ENCODE data around the gene PCGF3. TPM values are rescaled to one million over a fixed set of nuclear protein-coding genes. Genes with fewer than 3 reads are reported as not detected.

PCGF3 gene
- total RNA-seq, 1 donor from 2014 or later = 23.0 TPM

GRCh38 chr4:712093-712492 lies 6.5 kb downstream of the PCGF3 start:
- no peak overlapping the region for H3K27ac ChIP-seq (ENCODE audit: low read depth, low read length)
- peaks cover 8 to 19% (median 15%) of the 10 kb centered on the region in 3 donors for H3K4me1 ChIP-seq (ENCODE audit: control insufficient read depth in 3 of 3, insufficient read depth in 3 of 3, low read length in 3 of 3)
- H3K36me3 ChIP-seq (ENCODE audit: control insufficient read depth in 3 of 3, insufficient read depth in 3 of 3, low read length in 3 of 3) = peaks cover 0 to 8% (median 4%) of the 10 kb centered on the region in 3 donors
- H3K9me3 ChIP-seq (ENCODE audit: control insufficient read depth in 3 of 3, low read length in 3 of 3) = no peaks in the 10 kb centered on the region
- no peak overlapping the region for H3K9ac ChIP-seq (ENCODE audit: low read depth in 1 of 3, low read length in 3 of 3)
- no peaks in the 10 kb centered on the region for H3K27me3 ChIP-seq (ENCODE audit: control insufficient read depth in 3 of 3, insufficient read depth in 3 of 3, low read length in 3 of 3)
- H3K4me3 ChIP-seq (ENCODE audit: low read length in 3 of 3) = no peak overlapping the region

- H3K36me3 ChIP-seq (ENCODE audit: control insufficient read depth in 3 of 3, insufficient read depth in 3 of 3, low read length in 3 of 3) = peaks cover 0 to 8% (median 4%) of the 10 kb centered on the region in 3 donors
- no peak overlapping the region for H3K27ac ChIP-seq (ENCODE audit: low read depth, low read length)
- no peaks in the 10 kb centered on the region for H3K9me3 ChIP-seq (ENCODE audit: control insufficient read depth in 3 of 3, low read length in 3 of 3)
- no peak overlapping the region for H3K9ac ChIP-seq (ENCODE audit: low read depth in 1 of 3, low read length in 3 of 3)
- H3K4me3 ChIP-seq (ENCODE audit: low read length in 3 of 3) = no peak overlapping the region
- H3K27me3 ChIP-seq (ENCODE audit: control insufficient read depth in 3 of 3, insufficient read depth in 3 of 3, low read length in 3 of 3) = no peaks in the 10 kb centered on the region
- peaks cover 5 to 14% (median 11%) of the 10 kb centered on the region in 3 donors for H3K4me1 ChIP-seq (ENCODE audit: control insufficient read depth in 3 of 3, insufficient read depth in 3 of 3, low read length in 3 of 3)
Observed at GRCh38 chr4:712916-713632, 7.4 kb downstream of the PCGF3 start.

- H3K27ac ChIP-seq (ENCODE audit: low read depth, low read length) = no peak overlapping the region
- H3K4me1 ChIP-seq (ENCODE audit: control insufficient read depth in 3 of 3, insufficient read depth in 3 of 3, low read length in 3 of 3) = peaks cover 0 to 4% (median 2%) of the 10 kb centered on the region in 3 donors
- H3K36me3 ChIP-seq (ENCODE audit: control insufficient read depth in 3 of 3, insufficient read depth in 3 of 3, low read length in 3 of 3) = peaks cover 0 to 8% (median 4%) of the 10 kb centered on the region in 3 donors
- no peak overlapping the region for H3K4me3 ChIP-seq (ENCODE audit: low read length in 3 of 3)
- H3K9me3 ChIP-seq (ENCODE audit: control insufficient read depth in 3 of 3, low read length in 3 of 3) = no peaks in the 10 kb centered on the region
- no peak overlapping the region for H3K9ac ChIP-seq (ENCODE audit: low read depth in 1 of 3, low read length in 3 of 3)
- no peaks in the 10 kb centered on the region for H3K27me3 ChIP-seq (ENCODE audit: control insufficient read depth in 3 of 3, insufficient read depth in 3 of 3, low read length in 3 of 3)
Observed at GRCh38 chr4:714087-714486, 8.5 kb downstream of the PCGF3 start.

GRCh38 chr4:717601-718320 lies 12.1 kb downstream of the PCGF3 start:
- Histone ChIP-seq H3K27me3 (ENCODE audit: control insufficient read depth in 3 of 3, insufficient read depth in 3 of 3, low read length in 3 of 3) (no peaks in the 10 kb centered on the region), H3K9ac (ENCODE audit: low read depth in 1 of 3, low read length in 3 of 3) (no peak overlapping the region), H3K27ac (ENCODE audit: low read depth, low read length) (no peak overlapping the region), H3K36me3 (ENCODE audit: control insufficient read depth in 3 of 3, insufficient read depth in 3 of 3, low read length in 3 of 3) (peaks cover 0 to 2% (median 2%) of the 10 kb centered on the region in 3 donors), H3K4me3 (ENCODE audit: low read length in 3 of 3) (no peak overlapping the region), H3K4me1 (ENCODE audit: control insufficient read depth in 3 of 3, insufficient read depth in 3 of 3, low read length in 3 of 3) (peaks cover 0 to 7% (median 3%) of the 10 kb centered on the region in 3 donors), H3K9me3 (ENCODE audit: control insufficient read depth in 3 of 3, low read length in 3 of 3) (no peaks in the 10 kb centered on the region)

GRCh38 chr4:718460-718859 lies 12.8 kb downstream of the PCGF3 start:
- Histone ChIP-seq H3K27me3 (ENCODE audit: control insufficient read depth in 3 of 3, insufficient read depth in 3 of 3, low read length in 3 of 3) (no peaks in the 10 kb centered on the region), H3K9ac (ENCODE audit: low read depth in 1 of 3, low read length in 3 of 3) (no peak overlapping the region), H3K4me3 (ENCODE audit: low read length in 3 of 3) (no peak overlapping the region), H3K27ac (ENCODE audit: low read depth, low read length) (no peak overlapping the region), H3K9me3 (ENCODE audit: control insufficient read depth in 3 of 3, low read length in 3 of 3) (no peaks in the 10 kb centered on the region), H3K36me3 (ENCODE audit: control insufficient read depth in 3 of 3, insufficient read depth in 3 of 3, low read length in 3 of 3) (peaks cover 0 to 2% (median 2%) of the 10 kb centered on the region in 3 donors), H3K4me1 (ENCODE audit: control insufficient read depth in 3 of 3, insufficient read depth in 3 of 3, low read length in 3 of 3) (peaks cover 0 to 7% (median 4%) of the 10 kb centered on the region in 3 donors)

GRCh38 chr4:720111-720860 lies 14.7 kb downstream of the PCGF3 start:
- no peaks in the 10 kb centered on the region for H3K9me3 ChIP-seq (ENCODE audit: control insufficient read depth in 3 of 3, low read length in 3 of 3)
- H3K9ac ChIP-seq (ENCODE audit: low read depth in 1 of 3, low read length in 3 of 3) = no peak overlapping the region
- no peaks in the 10 kb centered on the region for H3K36me3 ChIP-seq (ENCODE audit: control insufficient read depth in 3 of 3, insufficient read depth in 3 of 3, low read length in 3 of 3)
- H3K27me3 ChIP-seq (ENCODE audit: control insufficient read depth in 3 of 3, insufficient read depth in 3 of 3, low read length in 3 of 3) = no peaks in the 10 kb centered on the region
- H3K4me3 ChIP-seq (ENCODE audit: low read length in 3 of 3) = no peak overlapping the region
- no peak overlapping the region for H3K27ac ChIP-seq (ENCODE audit: low read depth, low read length)
- H3K4me1 ChIP-seq (ENCODE audit: control insufficient read depth in 3 of 3, insufficient read depth in 3 of 3, low read length in 3 of 3) = peaks cover 0 to 7% (median 6%) of the 10 kb centered on the region in 3 donors

- Histone ChIP-seq H3K9ac (ENCODE audit: low read depth in 1 of 3, low read length in 3 of 3) (no peak overlapping the region), H3K27ac (ENCODE audit: low read depth, low read length) (no peak overlapping the region)
Observed at GRCh38 chr4:721261-722168, 15.9 kb downstream of the PCGF3 start.

GRCh38 chr4:722169-722725 lies 16.6 kb downstream of the PCGF3 start:
- Histone ChIP-seq H3K27ac (ENCODE audit: low read depth, low read length) (no peak overlapping the region), H3K9me3 (ENCODE audit: control insufficient read depth in 3 of 3, low read length in 3 of 3) (no peaks in the 10 kb centered on the region), H3K4me1 (ENCODE audit: control insufficient read depth in 3 of 3, insufficient read depth in 3 of 3, low read length in 3 of 3) (peaks cover 9 to 20% (median 12%) of the 10 kb centered on the region in 3 donors)

More at GRCh38 chr4:721261-722168, 15.9 kb downstream of the PCGF3 start:
- H3K4me1 ChIP-seq (ENCODE audit: control insufficient read depth in 3 of 3, insufficient read depth in 3 of 3, low read length in 3 of 3) = peaks cover 4 to 16% (median 11%) of the 10 kb centered on the region in 3 donors
- H3K36me3 ChIP-seq (ENCODE audit: control insufficient read depth in 3 of 3, insufficient read depth in 3 of 3, low read length in 3 of 3) = no peaks in the 10 kb centered on the region
- no peaks in the 10 kb centered on the region for H3K9me3 ChIP-seq (ENCODE audit: control insufficient read depth in 3 of 3, low read length in 3 of 3)
- no peak overlapping the region for H3K4me3 ChIP-seq (ENCODE audit: low read length in 3 of 3)
- H3K27me3 ChIP-seq (ENCODE audit: control insufficient read depth in 3 of 3, insufficient read depth in 3 of 3, low read length in 3 of 3) = no peaks in the 10 kb centered on the region

GRCh38 chr4:722851-723360 lies 17.3 kb downstream of the PCGF3 start:
- Histone ChIP-seq H3K27ac (ENCODE audit: low read depth, low read length) (no peak overlapping the region), H3K9ac (ENCODE audit: low read depth in 1 of 3, low read length in 3 of 3) (no peak overlapping the region), H3K9me3 (ENCODE audit: control insufficient read depth in 3 of 3, low read length in 3 of 3) (no peaks in the 10 kb centered on the region), H3K36me3 (ENCODE audit: control insufficient read depth in 3 of 3, insufficient read depth in 3 of 3, low read length in 3 of 3) (no peaks in the 10 kb centered on the region), H3K27me3 (ENCODE audit: control insufficient read depth in 3 of 3, insufficient read depth in 3 of 3, low read length in 3 of 3) (no peaks in the 10 kb centered on the region), H3K4me1 (ENCODE audit: control insufficient read depth in 3 of 3, insufficient read depth in 3 of 3, low read length in 3 of 3) (peaks cover 9 to 20% (median 12%) of the 10 kb centered on the region in 3 donors), H3K4me3 (ENCODE audit: low read length in 3 of 3) (no peak overlapping the region)

More at GRCh38 chr4:722169-722725, 16.6 kb downstream of the PCGF3 start:
- H3K36me3 ChIP-seq (ENCODE audit: control insufficient read depth in 3 of 3, insufficient read depth in 3 of 3, low read length in 3 of 3) = no peaks in the 10 kb centered on the region
- H3K27me3 ChIP-seq (ENCODE audit: control insufficient read depth in 3 of 3, insufficient read depth in 3 of 3, low read length in 3 of 3) = no peaks in the 10 kb centered on the region
- H3K4me3 ChIP-seq (ENCODE audit: low read length in 3 of 3) = no peak overlapping the region
- no peak overlapping the region for H3K9ac ChIP-seq (ENCODE audit: low read depth in 1 of 3, low read length in 3 of 3)
